ENCODE results near the gene PERCC1. TPM values are rescaled to one million over a fixed set of nuclear protein-coding genes. Genes with fewer than 3 reads are reported as not detected.

PERCC1 gene
- total and polyA plus RNA-seq, 2 of the 4 experiments (the other 2 are of a cell fraction), result not detected

GRCh38 chr16:1443980-1444729 is 13.3 kb downstream of the PERCC1 start, which contains the start of gene CCDC154:
Gene CCDC154, minus strand, starts transcription at chr16:1444556. Its CDS starts 234 bp downstream, at chr16:1444322.
- ChIA-PET CTCF (no interaction called here), POLR2A (ENCODE audit: unreplicated experiment) (interaction anchor here (0.6 to 1.0 kb wide), 2 partner anchors 24 to 64 kb away, joined by 4 to 7 read pairs; partner anchors contain the start of gene UQCC4)
- H3K9ac ChIP-seq (ENCODE audit: low read depth, low read length), result no peak within 1 kb of the TSS
- WGBS, 2 experiments (ENCODE audit: extremely low coverage in 2 of 2, insufficient read length in 1 of 2), result 75% methylated on average over 11 of the region's 27 CpGs; no CpG with 5 or more reads in 1 of the 2 experiments
- no peaks in the 10 kb centered on the region for H3K27me3 ChIP-seq (ENCODE audit: control insufficient read depth, insufficient read depth, low read length)
- no peaks in the 10 kb centered on the region for H3K9me1 ChIP-seq (ENCODE audit: insufficient read depth, low read length)
- no peak within 1 kb of the TSS for H3K27ac ChIP-seq (ENCODE audit: insufficient read depth, low read length)
- H3K4me1 ChIP-seq (ENCODE audit: control insufficient read depth, insufficient read depth, low read length), result no peaks in the 10 kb centered on the region
- no peak within 1 kb of the TSS for H3K18ac ChIP-seq (ENCODE audit: low read depth, low read length)
- intact Hi-C loops (cut with micrococcal nuclease), result no loop called here
- no peak within 1 kb of the TSS for H4K5ac ChIP-seq (ENCODE audit: low read depth, low read length)
- H4K91ac ChIP-seq (ENCODE audit: insufficient read depth, low read depth, low read length), result no peak within 1 kb of the TSS
- H3K9me3 ChIP-seq (ENCODE audit: control insufficient read depth, insufficient read depth, low read length), result no peaks in the 10 kb centered on the region
- peak within 1 kb of the TSS; percentile 37 for H2AK9ac ChIP-seq (replicated peaks; ENCODE audit: low read depth, low read length, poor library complexity)
- no peak within 1 kb of the TSS for H2BK15ac ChIP-seq (ENCODE audit: low read depth, low read length)
- DNase-seq, result no peak
- no peak within 1 kb of the TSS for H3K4me3 ChIP-seq (ENCODE audit: insufficient read depth, low read depth, low read length)
- no peak within 1 kb of the TSS for H2AK5ac ChIP-seq (ENCODE audit: low read depth, low read length)
- no peaks in the 10 kb centered on the region for H4K20me1 ChIP-seq (ENCODE audit: insufficient read depth, low read length)
- no peak within 1 kb of the TSS for H2BK20ac ChIP-seq (ENCODE audit: low read depth, low read length)
- H3K4me2 ChIP-seq (ENCODE audit: low read depth, low read length), result no peak within 1 kb of the TSS
- no TSS peak for BruUV-seq (replicated peaks)
- H3K36me3 ChIP-seq (ENCODE audit: control insufficient read depth, insufficient read depth, low read length), result peaks cover 16% of the 10 kb centered on the region; the same call in 1 of the 2 replicates
- in situ Hi-C loops (cut with MboI; ENCODE audit: low sequenced_read_pairs), result no loop called here
- ATAC-seq (ENCODE audit: low read depth), result no peak; the same call in 1 of the 2 replicates
- no peak within 1 kb of the TSS for H2BK120ac ChIP-seq (ENCODE audit: low read depth, low read length)
- no peak within 1 kb of the TSS for H4K8ac ChIP-seq (ENCODE audit: low read depth in 2 of 2, low read length in 2 of 2)
- H3K79me1 ChIP-seq (ENCODE audit: low read depth in 1 of 2, low read length in 2 of 2), result no peaks in the 10 kb centered on the region
- H3K56ac ChIP-seq (ENCODE audit: extremely low read depth, insufficient read depth, low read length), result no peak within 1 kb of the TSS
- no peak within 1 kb of the TSS for H3K14ac ChIP-seq (replicated peaks; ENCODE audit: low read depth, low read length)
- H3K23ac ChIP-seq (ENCODE audit: low read depth, low read length), result no peak within 1 kb of the TSS
- no peak within 1 kb of the TSS for H2BK5ac ChIP-seq (ENCODE audit: low read depth, low read length, poor library complexity, severe bottlenecking)
- no peak within 1 kb of the TSS for H3K4ac ChIP-seq (ENCODE audit: low read depth, low read length)
- dilution Hi-C loops (cut with HindIII; ENCODE audit: low sequenced_read_pairs, unreplicated experiment), result no loop called here
- no peak within 1 kb of the TSS for H2AFZ ChIP-seq (replicated peaks; ENCODE audit: low read length, poor library complexity)
- TF ChIP-seq CHD1 (IDR thresholded peaks at IDR 0.05; ENCODE audit: low read depth, low read length) (no peak), CEBPB (IDR thresholded peaks at IDR 0.05; ENCODE audit: low read depth, low read length) (no peak), RCOR1 (IDR thresholded peaks at IDR 0.05; ENCODE audit: insufficient replicate concordance, low read length) (no peak), SMC3 (IDR thresholded peaks at IDR 0.05; ENCODE audit: low read depth, low read length) (no peak), POLR2A (IDR thresholded peaks at IDR 0.05; ENCODE audit: low read depth, low read length) (no peak), MAFK (IDR thresholded peaks at IDR 0.05; ENCODE audit: low read depth, low read length) (no peak), NFE2L2 (IDR thresholded peaks at IDR 0.05; ENCODE audit: low read depth, low read length) (no peak), FOS (IDR thresholded peaks at IDR 0.05; ENCODE audit: low read depth, low read length) (no peak), MAZ (IDR thresholded peaks at IDR 0.05; ENCODE audit: borderline replicate concordance, low read depth, low read length) (no peak), RAD21 (IDR thresholded peaks at IDR 0.05; ENCODE audit: low read length) (no peak), BHLHE40 (IDR thresholded peaks at IDR 0.05; ENCODE audit: low read depth, low read length) (no peak), MXI1 (IDR thresholded peaks at IDR 0.05; ENCODE audit: borderline replicate concordance, low read depth, low read length) (no peak)
- TF ChIP-seq, protein P1, sequence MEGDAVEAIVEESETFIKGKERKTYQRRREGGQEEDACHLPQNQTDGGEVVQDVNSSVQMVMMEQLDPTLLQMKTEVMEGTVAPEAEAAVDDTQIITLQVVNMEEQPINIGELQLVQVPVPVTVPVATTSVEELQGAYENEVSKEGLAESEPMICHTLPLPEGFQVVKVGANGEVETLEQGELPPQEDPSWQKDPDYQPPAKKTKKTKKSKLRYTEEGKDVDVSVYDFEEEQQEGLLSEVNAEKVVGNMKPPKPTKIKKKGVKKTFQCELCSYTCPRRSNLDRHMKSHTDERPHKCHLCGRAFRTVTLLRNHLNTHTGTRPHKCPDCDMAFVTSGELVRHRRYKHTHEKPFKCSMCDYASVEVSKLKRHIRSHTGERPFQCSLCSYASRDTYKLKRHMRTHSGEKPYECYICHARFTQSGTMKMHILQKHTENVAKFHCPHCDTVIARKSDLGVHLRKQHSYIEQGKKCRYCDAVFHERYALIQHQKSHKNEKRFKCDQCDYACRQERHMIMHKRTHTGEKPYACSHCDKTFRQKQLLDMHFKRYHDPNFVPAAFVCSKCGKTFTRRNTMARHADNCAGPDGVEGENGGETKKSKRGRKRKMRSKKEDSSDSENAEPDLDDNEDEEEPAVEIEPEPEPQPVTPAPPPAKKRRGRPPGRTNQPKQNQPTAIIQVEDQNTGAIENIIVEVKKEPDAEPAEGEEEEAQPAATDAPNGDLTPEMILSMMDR (conservative IDR thresholded peaks at IDR 0.05; ENCODE audit: low read depth, low read length), result no peak
- TF ChIP-seq, protein P2, sequence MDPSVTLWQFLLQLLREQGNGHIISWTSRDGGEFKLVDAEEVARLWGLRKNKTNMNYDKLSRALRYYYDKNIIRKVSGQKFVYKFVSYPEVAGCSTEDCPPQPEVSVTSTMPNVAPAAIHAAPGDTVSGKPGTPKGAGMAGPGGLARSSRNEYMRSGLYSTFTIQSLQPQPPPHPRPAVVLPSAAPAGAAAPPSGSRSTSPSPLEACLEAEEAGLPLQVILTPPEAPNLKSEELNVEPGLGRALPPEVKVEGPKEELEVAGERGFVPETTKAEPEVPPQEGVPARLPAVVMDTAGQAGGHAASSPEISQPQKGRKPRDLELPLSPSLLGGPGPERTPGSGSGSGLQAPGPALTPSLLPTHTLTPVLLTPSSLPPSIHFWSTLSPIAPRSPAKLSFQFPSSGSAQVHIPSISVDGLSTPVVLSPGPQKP (IDR thresholded peaks at IDR 0.05; ENCODE audit: borderline replicate concordance, low read depth, low read length), result no peak
- TF ChIP-seq, protein P3, sequence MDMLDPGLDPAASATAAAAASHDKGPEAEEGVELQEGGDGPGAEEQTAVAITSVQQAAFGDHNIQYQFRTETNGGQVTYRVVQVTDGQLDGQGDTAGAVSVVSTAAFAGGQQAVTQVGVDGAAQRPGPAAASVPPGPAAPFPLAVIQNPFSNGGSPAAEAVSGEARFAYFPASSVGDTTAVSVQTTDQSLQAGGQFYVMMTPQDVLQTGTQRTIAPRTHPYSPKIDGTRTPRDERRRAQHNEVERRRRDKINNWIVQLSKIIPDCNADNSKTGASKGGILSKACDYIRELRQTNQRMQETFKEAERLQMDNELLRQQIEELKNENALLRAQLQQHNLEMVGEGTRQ (IDR thresholded peaks at IDR 0.05; ENCODE audit: low read depth, low read length), result no peak

Data from IMR-90 (cell line).